Mucosa of descending colon (tissue), 3 donors: ENCODE results near the gene SPATA25. TPM values are rescaled to one million over a fixed set of nuclear protein-coding genes. Genes with fewer than 3 reads are reported as not detected.

ENCODE experiments used
- ATAC-seq: fragments of 200-7000 bp; cut with Tn5 transposase; one replicate; pipeline ENCODE4 v1.9.1; 2020; ENCODE audit warnings: mild to moderate bottlenecking, moderate library complexity
- DNase-seq, 3 donors: peaks; one replicate each; pipeline ENCODE4 v3.0.0-alpha.2; 2020
- H3K36me3 ChIP-seq: fragments of 200-600 bp; one replicate; pipeline ENCODE4 v1.8.0; 2021; ENCODE audit warnings: low read depth, mild to moderate bottlenecking
- H3K4me1 ChIP-seq: fragments of 200-600 bp; one replicate; pipeline ENCODE4 v1.8.0; 2021; ENCODE audit warnings: low read depth, mild to moderate bottlenecking
- H3K4me3 ChIP-seq: fragments of 200-600 bp; one replicate; pipeline ENCODE4 v1.8.0; 2021; ENCODE audit warnings: mild to moderate bottlenecking
- H3K9me3 ChIP-seq: fragments of 200-600 bp; one replicate; pipeline ENCODE4 v1.8.0; 2021; ENCODE audit warnings: mild to moderate bottlenecking
- intact Hi-C, 2 donors: fragments of 100-400 bp; cut with DNase I in 1 of 2; cut with micrococcal nuclease in 1 of 2; formaldehyde crosslinking; loops; one replicate each; pipeline versions ENCODE4 v1.11.0 to v1.11.1; 2022; cut with DNase I, micrococcal nuclease
- total RNA-seq, 3 donors: library from RNA; stranded (reverse); fragmentation: NEBNext Ultra II Directional in 2 of 3; extraction: Animal tissue kit (Norgen Biotek cat#: 25700) in 2 of 3; gene quantifications; one replicate each; pipeline versions ENCODE4 v1.2.1 to v1.2.4, GENCODE V29; 2021 to 2023
- TF ChIP-seq, protein P1 (sequence below): fragments of 200-600 bp; IDR thresholded peaks from one replicate; pipeline ENCODE4 v1.8.0; 2022; ENCODE audit warnings: antibody characterized with exemption, mild to moderate bottlenecking
- donor health status: DM: no; HTN: no; CAD: no; lungs with moderate emphysema.
- donor health status: DM: no; HTN: no; CAD: no.
- donor health status: DM: no; HTN: yes; CAD: no.

SPATA25 gene
- total RNA-seq, 3 donors from 2014 or later: 3.9 to 6.0 (median 4.1) TPM

GRCh38 chr20:45861221-45862075, 26.0 kb downstream of the SPATA25 start:
- Histone ChIP-seq H3K4me1 (peaks cover 40% of the 10 kb centered on the region), H3K4me3 (no peak overlapping the region), H3K9me3 (no peaks in the 10 kb centered on the region), H3K36me3 (no peaks in the 10 kb centered on the region)
- DNase-seq (peak in 1 of 3 donors; percentile 53), ATAC-seq (peak; percentile 18)
- intact Hi-C loops: no loop called here
- TF ChIP-seq, protein P1, sequence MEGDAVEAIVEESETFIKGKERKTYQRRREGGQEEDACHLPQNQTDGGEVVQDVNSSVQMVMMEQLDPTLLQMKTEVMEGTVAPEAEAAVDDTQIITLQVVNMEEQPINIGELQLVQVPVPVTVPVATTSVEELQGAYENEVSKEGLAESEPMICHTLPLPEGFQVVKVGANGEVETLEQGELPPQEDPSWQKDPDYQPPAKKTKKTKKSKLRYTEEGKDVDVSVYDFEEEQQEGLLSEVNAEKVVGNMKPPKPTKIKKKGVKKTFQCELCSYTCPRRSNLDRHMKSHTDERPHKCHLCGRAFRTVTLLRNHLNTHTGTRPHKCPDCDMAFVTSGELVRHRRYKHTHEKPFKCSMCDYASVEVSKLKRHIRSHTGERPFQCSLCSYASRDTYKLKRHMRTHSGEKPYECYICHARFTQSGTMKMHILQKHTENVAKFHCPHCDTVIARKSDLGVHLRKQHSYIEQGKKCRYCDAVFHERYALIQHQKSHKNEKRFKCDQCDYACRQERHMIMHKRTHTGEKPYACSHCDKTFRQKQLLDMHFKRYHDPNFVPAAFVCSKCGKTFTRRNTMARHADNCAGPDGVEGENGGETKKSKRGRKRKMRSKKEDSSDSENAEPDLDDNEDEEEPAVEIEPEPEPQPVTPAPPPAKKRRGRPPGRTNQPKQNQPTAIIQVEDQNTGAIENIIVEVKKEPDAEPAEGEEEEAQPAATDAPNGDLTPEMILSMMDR: no peak

DNA sequence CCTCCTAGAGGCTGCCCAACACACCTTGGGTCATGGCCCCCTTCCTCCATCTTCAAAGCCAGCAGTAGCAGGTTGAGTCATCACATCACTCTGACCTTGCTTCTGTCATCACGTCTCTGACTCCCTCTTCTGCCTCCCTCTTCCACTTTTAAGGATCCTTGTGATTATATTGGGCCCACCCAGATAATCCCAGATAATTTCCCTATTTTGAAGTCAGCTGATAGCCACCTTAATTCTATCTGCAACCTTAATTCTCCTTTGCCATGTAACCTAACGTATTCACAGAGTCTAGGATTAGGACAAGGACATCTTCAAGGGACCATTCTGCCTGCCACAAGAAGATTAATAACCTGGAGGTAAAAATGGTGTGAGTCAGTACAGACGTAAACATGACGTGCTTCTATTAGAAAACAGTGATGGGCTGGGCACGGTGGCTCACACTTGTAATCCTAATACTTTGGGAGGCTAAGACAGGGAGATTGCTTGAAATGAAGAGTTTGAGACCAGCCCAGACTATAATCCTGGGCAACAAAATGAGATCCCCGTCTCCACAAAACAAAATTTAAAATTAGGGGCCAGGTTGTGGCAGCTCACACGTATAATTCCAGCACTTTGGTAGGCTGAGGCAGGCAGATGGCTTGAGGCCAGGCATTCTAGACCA, 26.7 kb downstream of the SPATA25 start:
- H3K9me3 ChIP-seq: no peaks in the 10 kb centered on the region
- ATAC-seq (no peak), DNase-seq (no peak)
- TF ChIP-seq, protein P1: no peak
- no peaks in the 10 kb centered on the region for H3K36me3 ChIP-seq
- no peak overlapping the region for H3K4me3 ChIP-seq
- peaks cover 47% of the 10 kb centered on the region for H3K4me1 ChIP-seq
- intact Hi-C loops: no loop called here

GRCh38 chr20:45859916-45860315, 27.5 kb downstream of the SPATA25 start:
- intact Hi-C loops: no loop called here
- Histone ChIP-seq H3K9me3 (no peaks in the 10 kb centered on the region), H3K36me3 (no peaks in the 10 kb centered on the region), H3K4me3 (no peak overlapping the region), H3K4me1 (peaks cover 52% of the 10 kb centered on the region)
- TF ChIP-seq, protein P1: no peak
- ATAC-seq (no peak), DNase-seq (no peak)

DNA sequence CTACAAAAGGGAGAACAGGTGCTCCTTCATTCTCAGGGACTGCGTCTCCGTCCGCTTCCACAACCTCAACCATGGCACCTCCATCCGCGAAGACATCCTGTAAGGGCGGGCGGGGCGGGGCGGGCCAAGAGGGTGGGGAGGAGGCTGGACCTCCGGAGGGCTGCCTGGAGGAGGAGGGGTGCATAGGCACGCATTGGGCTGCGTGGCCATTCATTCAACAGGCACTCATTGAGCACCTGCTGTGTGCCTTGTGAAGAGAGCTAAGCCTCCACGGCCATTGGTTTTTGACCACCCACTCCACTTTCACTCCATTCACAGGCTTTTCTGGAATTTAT, 29.6 kb downstream of the SPATA25 start:
- DNase-seq: no peak
- peaks cover 44% of the 10 kb centered on the region for H3K4me1 ChIP-seq
- no peaks in the 10 kb centered on the region for H3K9me3 ChIP-seq
- peak overlapping the region; percentile 80 for H3K4me3 ChIP-seq
- intact Hi-C loops: no loop called here
- ATAC-seq: peak; percentile 25
- no peaks in the 10 kb centered on the region for H3K36me3 ChIP-seq
- TF ChIP-seq, protein P1: no peak

- H3K36me3 ChIP-seq: no peaks in the 10 kb centered on the region
- DNase-seq (peak; percentile 86 to 99 (median 89)), ATAC-seq (peak; percentile 97)
- peaks cover 42% of the 10 kb centered on the region for H3K4me1 ChIP-seq
- H3K4me3 ChIP-seq: peak within 1 kb of the TSS; percentile 80
- intact Hi-C loops: no loop called here
- H3K9me3 ChIP-seq: no peaks in the 10 kb centered on the region
- TF ChIP-seq, protein P1: no peak
These were observed 30.1 kb downstream of the SPATA25 start, which contains the start of the genes ACOT8 and ZSWIM3 for GRCh38 chr20:45857114-45857881. Gene ACOT8 (minus strand): TSS chr20:45857392. CDS start chr20:45857315, 77 bp downstream. Gene ZSWIM3 (plus strand): TSS chr20:45857614. CDS start chr20:45857826, 212 bp downstream.
